IPS-18a (cell line): ENCODE data around the gene MAK.
"Not testable (repeated sequence)": the region's sequence is repeated elsewhere in the genome, so short reads cannot be mapped to it uniquely, and the experiment has no call there.

Source experiments
- H3K27ac ChIP-seq: one replicate; pipeline ENCODE4 v1.5.1; 2013; ENCODE audit warnings: low read length
- H3K27me3 ChIP-seq: one replicate; pipeline ENCODE4 v1.6.1; 2013; ENCODE audit warnings: mild to moderate bottlenecking, low read length; ENCODE audit not compliant: control insufficient read depth, insufficient read depth
- H3K36me3 ChIP-seq: one replicate; pipeline ENCODE4 v1.6.1; 2013; ENCODE audit warnings: low read depth, low read length; ENCODE audit not compliant: control insufficient read depth
- H3K4me1 ChIP-seq: one replicate; pipeline ENCODE4 v1.6.1; 2013; ENCODE audit warnings: low read depth, low read length; ENCODE audit not compliant: control insufficient read depth
- H3K4me3 ChIP-seq: one replicate; pipeline ENCODE4 v1.5.1; 2013; ENCODE audit warnings: low read length
- H3K9ac ChIP-seq: one replicate; pipeline ENCODE4 v1.6.1; 2013; ENCODE audit warnings: mild to moderate bottlenecking, low read length, moderate library complexity
- H3K9me3 ChIP-seq: one replicate; pipeline ENCODE4 v1.6.1; 2013; ENCODE audit warnings: low read depth, low read length; ENCODE audit not compliant: control insufficient read depth

The MAK gene

GRCh38 chr6:10875026-10875425 lies 36.7 kb upstream of the MAK start:
- peaks cover 15% of the 10 kb centered on the region for H3K27me3 ChIP-seq
- no peaks in the 10 kb centered on the region for H3K4me1 ChIP-seq
- H3K9me3 ChIP-seq = no peaks in the 10 kb centered on the region
- no peak overlapping the region for H3K4me3 ChIP-seq
- no peak overlapping the region for H3K27ac ChIP-seq
- no peak overlapping the region for H3K9ac ChIP-seq
- no peaks in the 10 kb centered on the region for H3K36me3 ChIP-seq

DNA sequence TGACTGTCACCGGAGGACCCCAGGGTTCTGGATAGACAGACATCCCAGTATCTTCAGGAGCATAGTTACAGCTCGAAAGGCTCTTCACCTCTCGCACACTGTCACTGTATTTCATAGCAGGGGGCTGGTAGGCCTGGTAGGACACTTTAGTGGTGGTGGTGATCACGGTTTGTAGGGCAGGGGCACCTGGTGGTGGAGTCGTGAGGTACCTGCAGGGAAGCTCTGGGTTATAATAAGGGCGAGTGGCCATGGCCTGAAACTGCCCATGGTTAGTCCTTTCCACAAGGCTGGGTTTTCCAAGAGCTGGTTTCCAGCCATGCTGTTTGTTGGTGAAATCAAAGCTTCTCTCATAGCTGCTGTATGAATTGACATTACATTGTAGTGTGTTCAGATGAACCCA lies 35.9 kb upstream of the MAK start:
- Histone ChIP-seq H3K27ac (no peak overlapping the region), H3K27me3 (peaks cover 7% of the 10 kb centered on the region)

DNA sequence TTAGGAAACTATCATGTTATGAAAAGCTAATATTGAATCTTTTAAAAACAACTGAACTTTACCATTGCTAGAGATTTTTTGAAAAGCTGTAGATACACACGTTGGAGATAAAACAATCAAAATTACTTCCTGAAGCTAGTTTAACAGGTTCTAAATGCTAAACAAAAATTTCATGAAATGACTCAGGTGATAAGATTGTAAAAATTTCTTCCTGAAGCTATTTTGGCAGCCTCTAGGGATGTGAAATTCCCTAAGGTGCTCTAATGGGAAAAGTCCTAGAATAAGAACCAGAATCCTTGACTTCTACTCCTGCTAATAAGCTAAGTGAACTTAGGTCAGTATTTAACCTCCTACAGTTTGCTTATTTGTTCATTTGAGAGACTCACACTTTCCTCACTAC lies 35.0 kb upstream of the MAK start:
- H3K27ac ChIP-seq = no peak overlapping the region

More for the DNA sequence above, 35.9 kb upstream of the MAK start:
- Histone ChIP-seq H3K4me1 (no peaks in the 10 kb centered on the region), H3K9me3 (no peaks in the 10 kb centered on the region), H3K36me3 (no peaks in the 10 kb centered on the region), H3K9ac (no peak overlapping the region), H3K4me3 (no peak overlapping the region)

DNA sequence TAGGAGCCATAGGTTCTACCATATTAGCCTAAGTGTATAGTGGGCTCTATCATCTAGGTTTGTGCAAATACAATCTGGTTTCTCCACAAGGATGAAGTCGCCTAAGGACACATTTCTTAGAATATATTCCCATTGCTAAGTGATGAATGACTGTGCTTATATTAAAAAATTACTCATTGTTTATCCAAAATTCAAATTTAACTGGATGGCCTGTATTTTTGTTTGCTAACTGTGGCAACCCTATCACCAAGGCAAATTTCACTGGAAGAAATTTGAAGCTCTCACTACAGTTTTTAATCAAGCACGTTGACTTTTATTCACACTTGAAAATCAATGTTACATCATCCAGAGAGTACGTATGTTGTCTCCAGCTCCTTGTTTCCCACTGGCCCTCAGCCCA lies 29.6 kb upstream of the MAK start:
- H3K4me1 ChIP-seq = no peaks in the 10 kb centered on the region
- no peak overlapping the region for H3K27ac ChIP-seq
- H3K36me3 ChIP-seq = no peaks in the 10 kb centered on the region
- no peaks in the 10 kb centered on the region for H3K9me3 ChIP-seq
- no peaks in the 10 kb centered on the region for H3K27me3 ChIP-seq
- no peak overlapping the region for H3K4me3 ChIP-seq
- no peak overlapping the region for H3K9ac ChIP-seq

More for the DNA sequence above, 35.0 kb upstream of the MAK start:
- no peaks in the 10 kb centered on the region for H3K4me1 ChIP-seq
- no peaks in the 10 kb centered on the region for H3K9me3 ChIP-seq
- no peaks in the 10 kb centered on the region for H3K27me3 ChIP-seq
- no peaks in the 10 kb centered on the region for H3K36me3 ChIP-seq
- no peak overlapping the region for H3K9ac ChIP-seq
- no peak overlapping the region for H3K4me3 ChIP-seq

DNA sequence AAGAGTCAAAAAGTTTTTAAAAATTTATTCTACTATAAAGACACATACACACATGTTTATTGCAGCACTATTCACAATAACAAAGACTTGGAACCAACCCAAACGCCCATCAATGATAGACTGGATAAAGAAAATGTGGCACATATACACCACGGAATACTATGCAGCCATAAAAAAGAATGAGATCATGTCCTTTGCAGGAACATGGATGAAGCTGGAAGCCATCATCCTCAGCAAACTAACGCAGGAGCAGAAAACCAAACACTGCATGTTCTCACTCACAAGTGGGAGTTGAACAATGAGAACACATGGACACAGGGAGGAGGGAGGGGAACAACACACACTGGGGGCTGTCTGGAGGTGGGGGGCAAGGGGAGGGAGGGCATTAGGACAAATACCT lies 28.4 kb upstream of the MAK start:
- not testable (repeated sequence) for H3K9me3 ChIP-seq, H3K9ac ChIP-seq, H3K4me1 ChIP-seq, H3K27ac ChIP-seq, H3K4me3 ChIP-seq, H3K27me3 ChIP-seq, H3K36me3 ChIP-seq

DNA sequence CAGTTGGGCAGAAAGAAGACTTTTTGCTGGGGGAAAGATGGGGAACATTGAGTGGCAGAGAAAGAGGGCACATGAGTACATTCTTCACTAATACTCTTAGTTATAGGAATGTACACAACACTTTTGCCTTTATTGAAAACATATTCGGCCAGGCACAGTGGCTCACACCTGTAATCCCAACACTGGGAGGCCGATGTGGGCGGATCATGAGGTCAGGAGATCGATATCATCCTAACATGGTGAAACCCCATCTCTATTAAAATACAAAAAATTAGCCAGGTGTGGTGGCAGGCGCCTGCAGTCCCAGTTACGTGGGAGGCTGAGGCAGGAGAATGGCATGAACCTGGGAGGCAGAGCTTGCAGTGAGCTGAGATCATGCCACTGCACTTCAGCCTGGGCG lies 24.7 kb upstream of the MAK start:
- not testable (repeated sequence) for H3K27me3 ChIP-seq, H3K36me3 ChIP-seq, H3K4me1 ChIP-seq, H3K4me3 ChIP-seq, H3K9ac ChIP-seq, H3K27ac ChIP-seq, H3K9me3 ChIP-seq

- Histone ChIP-seq H3K4me3 (no peak overlapping the region), H3K9me3 (no peaks in the 10 kb centered on the region), H3K9ac (no peak overlapping the region), H3K27me3 (no peaks in the 10 kb centered on the region), H3K27ac (no peak overlapping the region), H3K36me3 (no peaks in the 10 kb centered on the region), H3K4me1 (peaks cover 4% of the 10 kb centered on the region)
Measured at GRCh38 chr6:10862361-10862760, 24.0 kb upstream of the MAK start.

DNA sequence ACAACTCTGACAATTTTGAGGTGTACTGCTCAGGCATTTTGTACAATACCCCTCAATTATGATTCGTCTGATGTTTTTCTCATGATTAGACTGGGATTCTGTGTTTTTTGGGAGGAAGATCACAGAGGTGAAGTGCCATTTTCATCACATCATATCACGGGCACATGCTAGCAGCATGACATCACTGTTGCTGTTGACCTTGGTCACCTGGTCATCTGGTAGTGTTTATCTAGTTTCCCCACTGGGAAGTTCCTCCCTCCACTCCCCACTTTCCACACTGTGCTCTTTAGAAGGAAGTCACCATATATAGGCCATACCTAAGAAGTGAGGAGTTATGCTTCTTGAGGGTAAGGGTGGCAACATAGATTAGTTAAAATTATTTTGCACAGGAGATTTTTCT lies 22.7 kb upstream of the MAK start:
- H3K4me3 ChIP-seq = no peak overlapping the region
- H3K27ac ChIP-seq = no peak overlapping the region
- no peaks in the 10 kb centered on the region for H3K9me3 ChIP-seq
- no peak overlapping the region for H3K9ac ChIP-seq
- no peaks in the 10 kb centered on the region for H3K36me3 ChIP-seq
- peaks cover 4% of the 10 kb centered on the region for H3K4me1 ChIP-seq
- H3K27me3 ChIP-seq = no peaks in the 10 kb centered on the region

DNA sequence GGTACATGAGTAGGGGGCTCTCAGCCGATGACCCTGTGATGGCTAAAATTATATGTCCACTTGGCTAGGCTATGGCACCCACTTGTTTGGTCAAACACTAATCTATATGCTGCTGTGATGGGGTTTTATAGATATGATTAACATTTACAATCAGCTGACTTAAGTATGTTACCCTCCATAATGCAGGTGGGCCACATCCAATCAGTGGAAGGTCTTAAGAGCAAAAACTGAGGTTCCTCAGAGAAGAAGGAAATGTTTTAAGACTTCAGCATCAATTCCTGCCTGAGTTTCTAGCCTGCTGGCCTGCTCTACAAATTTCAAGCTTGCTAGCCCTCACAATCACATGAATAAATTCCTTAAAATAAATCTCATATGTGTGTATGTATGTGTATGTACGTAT lies 18.9 kb upstream of the MAK start:
- H3K4me3 ChIP-seq = no peak overlapping the region
- H3K9me3 ChIP-seq = no peaks in the 10 kb centered on the region
- H3K4me1 ChIP-seq = peaks cover under 1% of the 10 kb centered on the region
- no peaks in the 10 kb centered on the region for H3K36me3 ChIP-seq
- no peak overlapping the region for H3K27ac ChIP-seq
- H3K9ac ChIP-seq = no peak overlapping the region
- H3K27me3 ChIP-seq = no peaks in the 10 kb centered on the region

GRCh38 chr6:10854922-10855632 lies 16.7 kb upstream of the MAK start:
- no peaks in the 10 kb centered on the region for H3K27me3 ChIP-seq
- no peaks in the 10 kb centered on the region for H3K36me3 ChIP-seq
- no peaks in the 10 kb centered on the region for H3K4me1 ChIP-seq
- no peak overlapping the region for H3K9ac ChIP-seq
- no peak overlapping the region for H3K4me3 ChIP-seq
- no peak overlapping the region for H3K27ac ChIP-seq
- no peaks in the 10 kb centered on the region for H3K9me3 ChIP-seq

DNA sequence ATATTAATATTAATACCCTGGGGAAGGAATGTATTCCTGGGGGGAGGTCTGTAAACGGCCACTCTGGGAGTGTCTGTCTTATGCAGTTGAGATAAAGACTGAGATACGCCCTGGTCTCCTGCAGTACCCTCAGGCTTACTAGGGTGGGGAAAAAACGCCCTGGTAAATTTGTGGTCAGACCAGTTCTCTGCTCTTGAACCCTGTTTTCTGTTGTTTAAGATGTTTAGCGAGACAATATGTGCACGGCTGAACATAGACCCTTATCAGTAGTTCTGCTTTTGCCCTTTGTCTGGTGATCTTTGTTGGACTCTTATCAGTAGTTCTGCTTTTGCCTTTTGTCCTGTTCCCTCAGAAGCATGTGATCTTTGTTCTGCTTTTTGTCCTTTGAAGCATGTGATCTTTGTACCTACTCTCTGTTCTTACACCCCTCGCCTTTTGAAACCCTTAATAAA lies 15.5 kb upstream of the MAK start:
- not testable (repeated sequence) for H3K27ac ChIP-seq, H3K4me3 ChIP-seq, H3K27me3 ChIP-seq, H3K9ac ChIP-seq, H3K4me1 ChIP-seq, H3K36me3 ChIP-seq, H3K9me3 ChIP-seq

GRCh38 chr6:10852361-10852960 lies 14.1 kb upstream of the MAK start:
- H3K4me1 ChIP-seq = no peaks in the 10 kb centered on the region
- no peak overlapping the region for H3K4me3 ChIP-seq
- H3K9me3 ChIP-seq = no peaks in the 10 kb centered on the region
- no peaks in the 10 kb centered on the region for H3K27me3 ChIP-seq
- no peak overlapping the region for H3K27ac ChIP-seq
- no peak overlapping the region for H3K9ac ChIP-seq
- H3K36me3 ChIP-seq = no peaks in the 10 kb centered on the region
